Kidney tubule cell (primary cell): ENCODE data around the gene SMG9.
A peak's percentile ranks its signal among the peaks of the same experiment; 100 is the strongest.
"Not testable (repeated sequence)": the region's sequence is repeated elsewhere in the genome, so short reads cannot be mapped to it uniquely, and the experiment has no call there.

Experiments
- DNase-seq: peaks from one replicate; pipeline ENCODE4 v3.0.0-alpha.2; 2018; ENCODE audit warnings: low spot score

Gene SMG9

DNA sequence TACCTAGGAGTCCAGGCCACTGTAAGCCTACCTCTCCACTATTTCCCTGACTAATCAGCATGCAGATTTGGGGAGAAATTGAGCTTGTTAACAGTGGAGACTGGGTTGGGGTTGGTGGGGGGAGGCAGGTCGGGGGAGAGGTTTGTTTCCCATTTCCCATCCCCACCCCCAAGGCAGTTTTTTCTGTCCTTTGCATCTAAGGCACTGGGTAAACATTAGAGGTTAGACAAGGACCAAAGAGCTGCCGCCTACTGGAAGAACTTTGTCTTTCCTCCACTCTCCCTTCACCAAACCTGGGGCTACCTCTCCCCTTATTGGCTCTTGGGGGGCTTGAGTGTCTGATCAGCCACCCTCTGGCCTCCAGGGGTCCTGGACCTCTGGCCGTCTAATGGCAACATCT, 25.1 kb upstream of the SMG9 start:
- no peak for DNase-seq

GRCh38 chr19:43779147-43779819, 24.5 kb upstream of the SMG9 start:
- no peak for DNase-seq

DNA sequence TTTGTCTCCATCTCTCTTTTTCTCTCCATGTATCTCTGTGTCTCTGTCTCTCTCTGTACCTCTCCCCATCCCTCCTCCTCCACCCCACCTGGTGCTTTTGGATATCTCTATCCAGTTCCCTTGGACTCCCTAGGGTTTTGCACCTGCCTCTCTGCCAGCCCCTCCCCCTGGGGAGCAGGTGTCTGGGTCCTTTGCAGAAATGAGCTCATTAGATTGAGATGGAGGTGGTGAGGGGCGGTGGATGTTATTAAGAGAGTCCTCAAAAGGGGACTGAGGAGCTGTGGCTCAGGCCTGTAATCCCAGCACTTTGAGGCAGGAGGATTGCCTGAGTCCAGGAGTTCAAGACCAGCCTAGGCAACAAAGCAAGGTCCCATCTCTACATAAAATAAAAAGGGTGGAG, 23.9 kb upstream of the SMG9 start:
- DNase-seq = no peak

DNA sequence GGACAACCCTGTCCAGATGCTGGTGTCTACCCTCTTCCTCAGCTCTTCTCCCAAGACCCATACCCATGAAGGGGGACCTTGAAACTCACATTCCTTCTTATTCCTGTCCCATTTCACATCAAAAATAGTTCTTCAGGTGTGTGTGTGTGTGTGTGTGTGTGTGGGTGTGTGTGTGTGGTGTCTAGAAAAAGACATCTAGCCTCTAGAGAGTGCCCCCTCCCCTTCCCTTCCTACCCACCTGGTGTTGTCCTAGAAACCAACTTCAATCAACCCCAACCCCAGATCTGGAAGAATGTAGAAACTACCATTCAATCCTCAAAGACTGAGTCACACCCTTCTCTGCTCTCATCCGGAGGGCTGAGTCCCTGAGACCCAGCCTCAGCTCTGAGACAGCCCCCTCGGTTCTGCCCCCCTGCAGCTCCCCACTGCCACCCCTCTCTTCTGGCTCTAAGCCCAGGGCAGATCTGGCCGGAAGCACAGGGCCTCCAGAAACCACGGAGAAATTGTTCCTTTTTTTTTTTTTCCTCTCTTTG, 22.5 kb upstream of the SMG9 start:
- peak; percentile 62 for DNase-seq

DNA sequence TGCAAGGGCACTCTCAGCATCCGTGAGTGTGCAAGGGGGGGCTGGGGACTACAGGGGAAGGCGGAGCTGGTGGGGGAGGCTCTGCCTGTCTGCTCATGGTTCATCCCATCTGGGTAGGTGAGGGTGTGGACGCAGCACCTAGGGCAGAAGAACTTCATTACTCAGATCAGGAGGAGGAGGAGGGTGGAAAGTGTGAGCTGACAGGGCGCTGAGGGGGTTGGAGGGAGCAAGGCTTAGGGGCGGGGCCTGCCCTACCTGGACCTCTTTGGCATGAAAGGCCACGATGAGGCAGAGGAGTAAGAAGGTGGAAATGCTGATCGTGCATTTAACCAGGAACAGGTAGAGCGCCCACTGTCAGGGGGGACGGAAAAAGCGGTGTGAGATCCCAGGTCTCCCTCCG, 21.5 kb upstream of the SMG9 start:
- DNase-seq = no peak

DNA sequence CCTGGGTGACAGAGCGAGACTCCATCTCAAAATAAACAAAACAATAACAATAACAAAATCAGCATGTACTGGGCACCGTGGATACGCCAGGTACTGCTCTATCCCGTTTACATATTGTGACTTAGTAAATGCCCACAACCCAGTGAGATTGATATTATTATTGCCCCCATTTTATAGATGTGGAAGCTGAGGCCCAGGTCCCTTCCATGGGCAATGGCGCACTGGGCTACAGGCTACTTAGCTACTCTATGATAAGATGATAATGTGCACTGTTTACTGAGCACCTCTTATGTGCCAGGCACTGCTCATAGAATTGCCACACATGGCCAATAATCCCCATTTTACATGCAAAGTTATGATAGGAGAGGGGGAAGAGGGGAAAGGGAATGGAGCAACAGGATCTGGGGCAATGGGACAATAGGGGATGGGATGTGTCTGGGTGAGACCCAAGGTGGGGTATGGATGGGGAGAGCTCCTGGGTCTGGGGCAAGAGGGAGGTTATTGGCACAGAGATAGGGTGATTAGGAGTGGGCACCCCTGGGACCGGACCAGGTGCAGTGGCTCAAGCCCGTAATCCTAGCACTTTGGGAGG, 20.6 kb upstream of the SMG9 start:
- no peak for DNase-seq

DNA sequence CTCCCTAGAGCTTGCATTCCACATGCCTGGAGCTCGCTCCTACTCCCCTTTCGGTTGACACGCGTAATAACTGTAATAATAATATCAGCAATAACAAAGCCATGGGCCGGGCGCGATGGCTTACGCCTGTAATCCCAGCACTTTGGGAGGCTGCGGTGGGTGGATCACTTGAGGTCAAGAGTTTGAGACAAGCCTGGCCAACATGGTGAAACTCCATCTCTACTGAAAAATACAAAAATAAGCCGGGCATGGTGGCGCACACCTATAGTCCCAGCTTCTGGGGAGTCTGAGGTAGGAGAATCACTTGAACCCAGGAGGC, 20.1 kb upstream of the SMG9 start:
- not testable (repeated sequence) for DNase-seq

GRCh38 chr19:43774103-43774939, 19.6 kb upstream of the SMG9 start:
- DNase-seq = peak; percentile 69

DNA sequence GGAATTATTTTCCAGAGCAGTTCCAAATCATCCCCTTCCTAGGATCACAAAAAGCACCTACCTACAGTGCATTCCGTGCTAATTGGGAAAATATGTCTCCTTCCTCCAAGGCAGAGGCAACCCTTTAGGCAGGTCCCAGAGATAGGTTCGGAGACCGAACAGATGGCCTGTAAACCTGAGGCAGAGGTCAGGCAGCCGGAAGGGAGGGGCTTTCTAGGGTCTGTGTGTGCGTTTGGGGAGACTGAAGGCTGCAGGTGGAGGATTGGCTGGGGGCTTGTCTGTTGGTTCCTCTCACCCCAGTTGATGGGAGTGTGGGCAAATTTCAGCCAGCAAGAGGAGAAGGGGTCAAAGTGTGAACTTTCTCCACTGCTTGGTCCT, 19.0 kb upstream of the SMG9 start:
- no peak for DNase-seq

- no peak for DNase-seq
Measured at GRCh38 chr19:43769256-43769655, 14.5 kb upstream of the SMG9 start.

DNA sequence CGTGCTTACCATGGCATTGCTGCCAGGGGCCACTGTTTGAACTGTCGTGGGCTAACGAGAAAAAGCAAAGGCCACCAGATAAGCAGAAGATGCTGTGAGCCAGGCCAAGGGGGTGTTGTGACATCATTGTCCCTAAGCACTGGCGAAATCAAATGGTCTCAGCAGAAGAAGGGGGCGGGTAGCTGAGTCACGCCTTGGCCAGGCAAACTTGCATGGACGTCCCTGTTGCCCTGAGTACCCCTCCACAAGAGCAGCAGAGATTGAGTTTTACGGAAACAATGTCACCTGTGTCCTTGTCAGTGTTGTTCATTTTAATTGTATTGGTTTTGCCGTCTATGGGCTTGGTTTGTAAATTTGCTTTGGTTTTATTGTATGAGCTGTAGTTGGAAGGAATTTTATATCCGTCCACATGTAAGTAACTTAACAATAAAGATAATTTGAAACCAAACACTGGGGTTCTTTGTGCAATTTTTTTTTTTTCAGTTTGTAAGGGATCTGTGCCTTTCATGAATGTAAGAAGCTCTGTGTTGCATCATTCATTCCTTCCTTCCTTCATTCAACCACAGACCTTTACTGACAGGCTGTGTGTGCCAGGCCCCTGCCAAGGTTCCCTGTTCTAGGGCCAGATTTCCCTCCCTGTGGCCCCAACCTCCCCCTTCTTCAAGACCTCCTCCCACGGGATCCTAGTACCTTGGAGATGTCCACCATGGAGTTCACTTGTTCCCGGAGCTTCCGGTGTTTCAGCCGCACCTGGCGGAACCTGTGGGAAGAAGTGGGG, 13.7 kb upstream of the SMG9 start:
- no peak for DNase-seq

GRCh38 chr19:43767818-43768217, 13.1 kb upstream of the SMG9 start:
- no peak for DNase-seq

- DNase-seq = no peak
Measured at GRCh38 chr19:43767316-43767715, 12.6 kb upstream of the SMG9 start.

DNA sequence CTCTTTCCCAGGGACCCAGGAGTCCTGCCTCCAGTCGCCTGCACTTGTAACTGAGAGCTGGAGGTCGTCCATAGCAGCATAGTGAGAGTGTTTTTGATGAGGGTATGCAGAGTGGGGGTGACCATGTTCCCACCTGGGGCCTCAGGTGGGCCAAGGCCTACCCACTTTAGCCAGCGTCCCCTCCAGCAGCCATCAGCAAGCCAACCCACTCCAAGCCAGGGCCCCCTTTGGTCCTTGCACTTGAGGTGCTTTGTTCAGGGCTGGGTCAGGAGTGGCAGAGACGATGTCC, 11.9 kb upstream of the SMG9 start:
- no peak for DNase-seq

GRCh38 chr19:43765109-43765876, 10.5 kb upstream of the SMG9 start:
- peak; percentile 97 for DNase-seq

GRCh38 chr19:43764684-43765083, 9.9 kb upstream of the SMG9 start:
- not testable (repeated sequence) for DNase-seq

- DNase-seq = peak; percentile 41
Measured at GRCh38 chr19:43763473-43763939, 8.7 kb upstream of the SMG9 start.

GRCh38 chr19:43762814-43763213, 8.1 kb upstream of the SMG9 start:
- DNase-seq = no peak

GRCh38 chr19:43760941-43761340, 6.2 kb upstream of the SMG9 start:
- no peak for DNase-seq

DNA sequence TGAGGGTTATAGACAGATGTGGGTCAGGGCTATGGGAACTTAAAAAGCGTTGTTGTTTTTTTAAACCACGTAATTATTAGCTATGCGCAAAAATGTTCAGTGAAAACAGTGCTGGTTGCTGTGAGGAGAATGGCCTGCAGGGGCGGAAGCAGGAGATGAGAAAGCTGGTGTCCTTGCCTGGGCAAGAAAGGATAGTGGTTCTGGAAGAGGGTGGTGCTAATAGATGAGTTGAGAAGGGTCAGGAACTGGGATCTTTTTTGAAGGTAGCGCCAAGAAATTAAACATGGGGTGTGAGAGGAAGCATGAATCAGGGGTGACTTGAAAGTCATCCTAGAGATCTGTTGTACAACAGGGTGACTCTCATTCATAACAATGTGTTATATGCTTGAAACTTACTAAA, 4.8 kb upstream of the SMG9 start:
- DNase-seq = no peak

- DNase-seq = peak; percentile 75
Measured at GRCh38 chr19:43755256-43755801, 567 bp upstream of the SMG9 start.

GRCh38 chr19:43754253-43754502, 584 bp downstream of the SMG9 start:
- no peak for DNase-seq
